Measurements from ENCODE around the gene EME2.

EME2 gene

DNA sequence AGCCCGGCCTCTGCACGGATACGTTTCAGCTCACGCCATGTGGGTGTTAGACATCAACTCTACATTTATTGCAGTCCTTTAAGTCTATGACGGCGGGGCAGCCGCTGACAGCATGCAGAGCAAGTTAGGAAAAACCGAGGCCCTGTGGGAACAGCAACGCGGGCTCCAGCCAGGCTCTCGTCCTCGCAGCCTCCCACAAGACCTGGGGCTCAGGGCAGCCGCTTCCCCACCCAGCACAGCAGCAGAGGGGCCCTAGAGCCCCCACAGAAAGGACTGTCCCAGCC, 4.0 kb downstream of the EME2 start:
- no peak overlapping the region for H3K9ac ChIP-seq (ENCODE audit: low read depth, low read length)
- H3K27me3 ChIP-seq (ENCODE audit: insufficient read depth, low read length, poor library complexity) = no peaks in the 10 kb centered on the region
- no peak overlapping the region for H2AFZ ChIP-seq (ENCODE audit: low read depth, low read length)
- TF ChIP-seq, protein P1, sequence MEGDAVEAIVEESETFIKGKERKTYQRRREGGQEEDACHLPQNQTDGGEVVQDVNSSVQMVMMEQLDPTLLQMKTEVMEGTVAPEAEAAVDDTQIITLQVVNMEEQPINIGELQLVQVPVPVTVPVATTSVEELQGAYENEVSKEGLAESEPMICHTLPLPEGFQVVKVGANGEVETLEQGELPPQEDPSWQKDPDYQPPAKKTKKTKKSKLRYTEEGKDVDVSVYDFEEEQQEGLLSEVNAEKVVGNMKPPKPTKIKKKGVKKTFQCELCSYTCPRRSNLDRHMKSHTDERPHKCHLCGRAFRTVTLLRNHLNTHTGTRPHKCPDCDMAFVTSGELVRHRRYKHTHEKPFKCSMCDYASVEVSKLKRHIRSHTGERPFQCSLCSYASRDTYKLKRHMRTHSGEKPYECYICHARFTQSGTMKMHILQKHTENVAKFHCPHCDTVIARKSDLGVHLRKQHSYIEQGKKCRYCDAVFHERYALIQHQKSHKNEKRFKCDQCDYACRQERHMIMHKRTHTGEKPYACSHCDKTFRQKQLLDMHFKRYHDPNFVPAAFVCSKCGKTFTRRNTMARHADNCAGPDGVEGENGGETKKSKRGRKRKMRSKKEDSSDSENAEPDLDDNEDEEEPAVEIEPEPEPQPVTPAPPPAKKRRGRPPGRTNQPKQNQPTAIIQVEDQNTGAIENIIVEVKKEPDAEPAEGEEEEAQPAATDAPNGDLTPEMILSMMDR (IDR thresholded peaks at IDR 0.05; ENCODE audit: borderline replicate concordance, extremely low read depth, low read length, poor library complexity, severe bottlenecking) = no peak
- TF ChIP-seq EZH2 (IDR thresholded peaks at IDR 0.05; ENCODE audit: borderline replicate concordance, low read depth, low read length, severe bottlenecking) = no peak
- peaks cover 71% of the 10 kb centered on the region for H3K79me2 ChIP-seq (ENCODE audit: insufficient read depth, low read length)
- DNase-seq = no peak
- H3K36me3 ChIP-seq (ENCODE audit: insufficient read depth, low read length) = peaks cover 70% of the 10 kb centered on the region
- H3K27ac ChIP-seq (ENCODE audit: low read length) = no peak overlapping the region
- no peak for ATAC-seq (ENCODE audit: insufficient read depth, low read depth)
- H3K4me2 ChIP-seq (ENCODE audit: insufficient read depth, low read length) = no peak overlapping the region
- no peaks in the 10 kb centered on the region for H3K9me3 ChIP-seq (ENCODE audit: insufficient read depth, low read length, severe bottlenecking)
- peaks cover 66% of the 10 kb centered on the region for H4K20me1 ChIP-seq (ENCODE audit: insufficient read depth, low read length)
- H3K4me1 ChIP-seq (ENCODE audit: insufficient read depth, low read length) = peaks cover 50% of the 10 kb centered on the region
- H3K4me3 ChIP-seq (ENCODE audit: low read depth in 1 of 2, low read length in 2 of 2) = no peak overlapping the region

- H3K79me2 ChIP-seq (ENCODE audit: insufficient read depth, low read length) = peaks cover 72% of the 10 kb centered on the region
- TF ChIP-seq, protein P1 (IDR thresholded peaks at IDR 0.05; ENCODE audit: borderline replicate concordance, extremely low read depth, low read length, poor library complexity, severe bottlenecking) = no peak
- no peak for TF ChIP-seq EZH2 (IDR thresholded peaks at IDR 0.05; ENCODE audit: borderline replicate concordance, low read depth, low read length, severe bottlenecking)
- H2AFZ ChIP-seq (ENCODE audit: low read depth, low read length) = no peak overlapping the region
- H3K9ac ChIP-seq (ENCODE audit: low read depth, low read length) = no peak overlapping the region
- H4K20me1 ChIP-seq (ENCODE audit: insufficient read depth, low read length) = peaks cover 70% of the 10 kb centered on the region
- no peak for DNase-seq
- no peaks in the 10 kb centered on the region for H3K9me3 ChIP-seq (ENCODE audit: insufficient read depth, low read length, severe bottlenecking)
- H3K4me1 ChIP-seq (ENCODE audit: insufficient read depth, low read length) = peaks cover 50% of the 10 kb centered on the region
- H3K27ac ChIP-seq (ENCODE audit: low read length) = no peak overlapping the region
- no peak overlapping the region for H3K4me3 ChIP-seq (ENCODE audit: low read depth in 1 of 2, low read length in 2 of 2)
- H3K36me3 ChIP-seq (ENCODE audit: insufficient read depth, low read length) = peaks cover 68% of the 10 kb centered on the region
- ATAC-seq (ENCODE audit: insufficient read depth, low read depth) = no peak
- no peaks in the 10 kb centered on the region for H3K27me3 ChIP-seq (ENCODE audit: insufficient read depth, low read length, poor library complexity)
- no peak overlapping the region for H3K4me2 ChIP-seq (ENCODE audit: insufficient read depth, low read length)
Measured at GRCh38 chr16:1776991-1777374, 4.4 kb downstream of the EME2 start.

DNA sequence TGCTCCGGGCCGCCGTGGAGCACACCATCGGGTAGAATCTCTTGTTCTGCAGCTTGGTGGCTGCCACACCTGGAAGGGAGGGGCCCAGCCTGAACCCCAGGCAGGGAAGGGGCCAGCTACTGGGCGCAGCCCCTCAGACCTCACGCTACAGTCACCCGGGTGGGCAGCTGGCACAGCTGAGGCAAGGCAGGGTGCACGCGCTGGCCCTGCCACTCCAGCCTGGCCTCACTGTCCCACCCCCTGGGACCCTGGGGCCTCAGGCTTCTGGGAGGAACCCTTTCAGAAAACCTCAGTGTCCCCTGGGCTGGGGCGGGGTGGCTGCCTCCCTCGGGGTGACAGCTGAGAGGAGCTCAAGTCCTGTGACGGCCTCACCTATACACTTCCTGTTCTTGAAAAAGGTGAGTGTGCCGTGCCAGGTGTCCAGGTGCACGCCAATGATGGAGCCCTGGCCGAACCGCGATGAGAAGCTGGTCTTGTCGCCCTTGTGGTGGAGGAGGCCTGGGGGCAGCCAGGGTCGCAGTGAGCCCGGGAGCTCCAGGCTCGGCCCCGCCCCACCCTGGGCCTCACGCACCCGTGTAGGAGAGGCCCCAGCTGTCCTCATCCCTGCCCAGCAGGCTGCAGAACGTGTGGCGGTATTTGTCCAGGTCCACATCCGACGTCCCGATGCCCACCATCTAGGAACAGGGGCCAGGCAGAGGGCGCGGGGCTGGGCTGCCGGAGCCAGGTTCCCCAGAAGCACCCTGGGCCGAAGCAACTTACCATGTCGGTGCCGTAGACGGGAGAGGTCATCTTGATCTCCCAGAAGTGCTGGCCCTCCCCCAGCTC, 5.0 kb downstream of the EME2 start:
- no peak overlapping the region for H3K4me3 ChIP-seq (ENCODE audit: low read depth in 1 of 2, low read length in 2 of 2)
- H3K79me2 ChIP-seq (ENCODE audit: insufficient read depth, low read length) = peaks cover 69% of the 10 kb centered on the region
- H3K9ac ChIP-seq (ENCODE audit: low read depth, low read length) = no peak overlapping the region
- TF ChIP-seq, protein P1 (IDR thresholded peaks at IDR 0.05; ENCODE audit: borderline replicate concordance, extremely low read depth, low read length, poor library complexity, severe bottlenecking) = no peak
- TF ChIP-seq EZH2 (IDR thresholded peaks at IDR 0.05; ENCODE audit: borderline replicate concordance, low read depth, low read length, severe bottlenecking) = no peak
- H4K20me1 ChIP-seq (ENCODE audit: insufficient read depth, low read length) = peaks cover 70% of the 10 kb centered on the region
- no peak overlapping the region for H2AFZ ChIP-seq (ENCODE audit: low read depth, low read length)
- H3K36me3 ChIP-seq (ENCODE audit: insufficient read depth, low read length) = peaks cover 65% of the 10 kb centered on the region
- H3K4me2 ChIP-seq (ENCODE audit: insufficient read depth, low read length) = no peak overlapping the region
- peaks cover 44% of the 10 kb centered on the region for H3K4me1 ChIP-seq (ENCODE audit: insufficient read depth, low read length)
- H3K27me3 ChIP-seq (ENCODE audit: insufficient read depth, low read length, poor library complexity) = no peaks in the 10 kb centered on the region
- DNase-seq = no peak
- no peak for ATAC-seq (ENCODE audit: insufficient read depth, low read depth)
- no peaks in the 10 kb centered on the region for H3K9me3 ChIP-seq (ENCODE audit: insufficient read depth, low read length, severe bottlenecking)
- H3K27ac ChIP-seq (ENCODE audit: low read length) = no peak overlapping the region
